M059J (cell line): ENCODE data around the gene PLEKHH1. TPM values are rescaled to one million over a fixed set of nuclear protein-coding genes. Genes with fewer than 3 reads are reported as not detected.
"Not testable (repeated sequence)": the region's sequence is repeated elsewhere in the genome, so short reads cannot be mapped to it uniquely, and the experiment has no call there.

ENCODE experiments used
- DNase-seq: peaks from one replicate; pipeline ENCODE4 v3.0.0-alpha.2; 2012; ENCODE audit warnings: low read depth
- total RNA-seq: library from RNA; depleted of rRNA; stranded (reverse); fragments of >200 nt; shearing (Covaris generic); gene quantifications from 2 replicates; pipeline ENCODE4 v1.2.3, GENCODE V29; 2014

PLEKHH1 gene
- total RNA-seq, 1 experiment from 2014 or later, result 1.6 TPM

GRCh38 chr14:67529947-67530935, 2.8 kb upstream of the PLEKHH1 start:
- DNase-seq, result no peak

GRCh38 chr14:67532606-67532997, 488 bp upstream of the PLEKHH1 start:
- DNase-seq, result no peak

- DNase-seq, result no peak
These were observed 630 bp downstream of the PLEKHH1 start for GRCh38 chr14:67533754-67534085.

GRCh38 chr14:67536087-67536486, 3.0 kb downstream of the PLEKHH1 start:
- DNase-seq, result no peak

GRCh38 chr14:67537736-67538135, 4.6 kb downstream of the PLEKHH1 start:
- DNase-seq, result no peak

GRCh38 chr14:67538501-67538900, 5.4 kb downstream of the PLEKHH1 start:
- DNase-seq, result no peak

GRCh38 chr14:67539116-67539515, 6.0 kb downstream of the PLEKHH1 start:
- no peak for DNase-seq

GRCh38 chr14:67541448-67542387, 8.6 kb downstream of the PLEKHH1 start:
- DNase-seq, result no peak

GRCh38 chr14:67542620-67543019, 9.5 kb downstream of the PLEKHH1 start:
- not testable (repeated sequence) for DNase-seq

- DNase-seq, result no peak
These were observed 11.5 kb downstream of the PLEKHH1 start for GRCh38 chr14:67544590-67544989.

GRCh38 chr14:67547224-67547780, 14.2 kb downstream of the PLEKHH1 start:
- DNase-seq, result no peak

- DNase-seq, result no peak
These were observed 16.6 kb downstream of the PLEKHH1 start for GRCh38 chr14:67549734-67550133.

GRCh38 chr14:67551123-67551522, 18.0 kb downstream of the PLEKHH1 start:
- no peak for DNase-seq

- DNase-seq, result no peak
These were observed 18.9 kb downstream of the PLEKHH1 start for GRCh38 chr14:67551940-67552339.

GRCh38 chr14:67553547-67553946, 20.5 kb downstream of the PLEKHH1 start:
- no peak for DNase-seq

GRCh38 chr14:67554341-67554740, 21.3 kb downstream of the PLEKHH1 start:
- no peak for DNase-seq

- no peak for DNase-seq
These were observed 22.5 kb downstream of the PLEKHH1 start for GRCh38 chr14:67555518-67556090.

- no peak for DNase-seq
These were observed 23.6 kb downstream of the PLEKHH1 start for GRCh38 chr14:67556671-67557070.

GRCh38 chr14:67557118-67557517, 24.0 kb downstream of the PLEKHH1 start:
- peak; percentile 81 for DNase-seq

- DNase-seq, result no peak
These were observed 24.6 kb downstream of the PLEKHH1 start for GRCh38 chr14:67557656-67558055.

- no peak for DNase-seq
These were observed 26.5 kb downstream of the PLEKHH1 start for GRCh38 chr14:67559639-67560038.
